NCI-H2196 (cell line): ENCODE measurements around the gene WDR41.
"Not testable (repeated sequence)": the region's sequence is repeated elsewhere in the genome, so short reads cannot be mapped to it uniquely, and the experiment has no call there.

Experiments used
- DNase-seq: peaks from one replicate; lab custom pipeline; 2025; ENCODE audit not compliant: unreplicated experiment; lab: John Stamatoyannopoulos, UW

The WDR41 gene, protein sequence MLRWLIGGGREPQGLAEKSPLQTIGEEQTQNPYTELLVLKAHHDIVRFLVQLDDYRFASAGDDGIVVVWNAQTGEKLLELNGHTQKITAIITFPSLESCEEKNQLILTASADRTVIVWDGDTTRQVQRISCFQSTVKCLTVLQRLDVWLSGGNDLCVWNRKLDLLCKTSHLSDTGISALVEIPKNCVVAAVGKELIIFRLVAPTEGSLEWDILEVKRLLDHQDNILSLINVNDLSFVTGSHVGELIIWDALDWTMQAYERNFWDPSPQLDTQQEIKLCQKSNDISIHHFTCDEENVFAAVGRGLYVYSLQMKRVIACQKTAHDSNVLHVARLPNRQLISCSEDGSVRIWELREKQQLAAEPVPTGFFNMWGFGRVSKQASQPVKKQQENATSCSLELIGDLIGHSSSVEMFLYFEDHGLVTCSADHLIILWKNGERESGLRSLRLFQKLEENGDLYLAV

GRCh38 chr5:77491783-77492652 is at the start of gene WDR41:
Gene WDR41, minus strand, starts transcription at chr5:77492316. Its CDS starts 96 bp downstream, at chr5:77492220.
- DNase-seq = peak; percentile 92

DNA sequence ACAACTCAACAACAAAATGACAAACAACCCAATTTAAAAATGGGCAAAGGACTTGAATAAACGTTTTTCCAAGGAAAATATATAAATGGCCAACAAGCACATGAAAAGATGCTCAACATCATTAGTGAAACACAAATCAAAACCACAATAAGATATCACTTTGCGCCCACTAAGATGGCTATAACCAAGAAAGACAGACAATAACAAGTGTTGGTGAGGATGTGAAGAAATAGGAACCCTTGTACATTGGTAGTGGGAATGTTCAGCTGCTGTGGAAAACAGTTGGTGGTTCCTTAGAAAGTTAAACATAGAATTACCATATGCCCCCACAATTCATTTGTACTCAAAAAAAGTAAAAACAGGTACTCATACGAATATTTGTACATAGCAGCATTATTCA is 39.2 kb upstream of the WDR41 start:
- DNase-seq = no peak

DNA sequence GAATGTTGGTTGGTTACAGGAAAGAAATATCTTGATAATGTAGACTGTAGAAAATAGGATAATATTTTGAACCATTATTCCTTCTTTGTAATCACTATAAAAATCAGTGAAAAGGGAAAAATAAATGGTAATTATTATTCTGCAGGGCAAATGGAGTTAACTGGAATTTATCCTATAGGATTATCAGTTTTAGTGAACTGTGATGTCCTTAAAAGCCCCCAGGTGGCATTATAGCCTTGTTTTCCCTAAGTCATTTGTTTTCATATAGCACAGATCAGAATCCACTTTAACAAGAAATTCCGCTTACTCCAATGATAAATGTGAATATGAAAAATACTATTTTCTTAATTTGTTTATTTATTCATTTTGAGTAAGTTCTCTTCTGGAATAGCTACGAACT is 26.2 kb upstream of the WDR41 start:
- DNase-seq = no peak

- no peak for DNase-seq
Measured at GRCh38 chr5:77514457-77514856, 22.3 kb upstream of the WDR41 start.

- DNase-seq = no peak
Measured at GRCh38 chr5:77513321-77513720, 21.2 kb upstream of the WDR41 start.

DNA sequence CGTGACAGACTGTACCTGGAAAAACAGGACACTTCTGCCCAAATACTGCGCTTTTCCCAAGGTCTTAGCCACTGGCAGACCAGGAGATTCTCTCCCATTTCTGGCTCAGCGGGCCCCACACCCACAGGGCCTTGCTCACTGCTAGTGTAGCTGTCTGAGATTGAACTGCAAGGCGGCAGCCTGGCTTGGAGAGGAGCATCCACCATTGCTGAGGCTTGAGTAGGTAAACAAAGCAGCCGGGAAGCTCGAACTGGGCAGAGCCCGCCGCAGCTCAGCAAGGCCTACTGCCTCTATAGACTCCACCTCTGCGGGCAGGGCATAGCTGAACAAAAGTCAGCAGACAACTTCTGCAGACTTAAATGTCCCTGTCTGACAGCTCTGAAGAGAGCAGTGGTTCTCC is 9.0 kb upstream of the WDR41 start:
- DNase-seq = not testable (repeated sequence)

GRCh38 chr5:77499973-77500372 is 7.9 kb upstream of the WDR41 start:
- DNase-seq = no peak

DNA sequence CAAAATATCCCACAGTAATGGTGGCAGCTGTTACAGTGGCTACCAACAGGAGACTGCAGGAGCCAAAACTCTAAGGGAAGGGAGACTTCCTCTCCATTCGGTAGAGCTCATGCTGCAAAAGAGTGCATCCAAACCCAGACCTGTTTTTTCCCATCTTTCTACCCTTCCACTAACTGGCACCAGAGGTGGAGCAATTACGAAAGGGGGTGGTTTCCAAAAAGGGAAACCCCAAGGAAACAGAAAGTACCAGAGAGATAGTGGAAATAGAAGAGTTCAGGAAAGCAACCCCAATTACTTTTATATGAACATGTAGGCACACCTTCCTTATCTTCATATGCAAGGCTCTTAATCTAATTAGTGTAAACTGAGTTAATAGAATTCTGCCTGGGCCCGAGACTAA is 7.3 kb upstream of the WDR41 start:
- no peak for DNase-seq

DNA sequence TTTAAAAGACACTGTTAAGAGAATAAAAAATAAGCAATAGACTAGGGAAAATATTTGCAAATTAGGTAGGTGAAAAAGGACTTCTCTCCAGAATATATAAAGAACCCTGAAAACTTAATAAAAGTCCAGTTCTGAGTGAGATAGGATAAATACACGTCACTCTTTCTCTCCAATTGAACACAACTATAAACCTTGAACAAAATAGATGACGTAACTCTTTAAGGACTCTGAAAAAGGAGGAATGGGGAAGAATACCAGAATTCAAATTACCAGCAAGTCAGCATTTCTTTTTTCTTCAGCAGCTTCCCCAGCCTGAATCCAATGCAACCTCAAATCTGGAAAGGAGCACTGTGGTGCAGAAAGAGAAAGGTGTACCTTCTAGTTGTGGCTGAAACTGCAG is 6.8 kb upstream of the WDR41 start:
- no peak for DNase-seq

- DNase-seq = no peak
Measured at GRCh38 chr5:77494935-77495334, 2.8 kb upstream of the WDR41 start.

DNA sequence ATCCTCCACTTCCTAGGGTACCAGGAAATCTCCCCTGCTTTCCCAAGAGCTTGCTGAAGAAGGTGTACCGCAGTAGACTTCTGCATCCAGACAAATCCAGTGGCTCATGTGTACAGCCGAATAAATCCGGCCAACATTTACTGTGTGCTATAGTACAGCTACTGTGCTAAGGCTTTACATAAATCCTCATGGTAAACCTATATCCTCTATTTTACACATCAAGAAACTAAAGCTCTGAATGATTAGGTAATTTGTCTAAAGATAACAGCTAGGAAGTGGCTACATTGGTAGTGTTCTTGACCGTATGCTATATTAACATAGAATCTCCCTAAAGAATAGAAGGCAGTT is 511 bp upstream of the WDR41 start:
- no peak for DNase-seq

DNA sequence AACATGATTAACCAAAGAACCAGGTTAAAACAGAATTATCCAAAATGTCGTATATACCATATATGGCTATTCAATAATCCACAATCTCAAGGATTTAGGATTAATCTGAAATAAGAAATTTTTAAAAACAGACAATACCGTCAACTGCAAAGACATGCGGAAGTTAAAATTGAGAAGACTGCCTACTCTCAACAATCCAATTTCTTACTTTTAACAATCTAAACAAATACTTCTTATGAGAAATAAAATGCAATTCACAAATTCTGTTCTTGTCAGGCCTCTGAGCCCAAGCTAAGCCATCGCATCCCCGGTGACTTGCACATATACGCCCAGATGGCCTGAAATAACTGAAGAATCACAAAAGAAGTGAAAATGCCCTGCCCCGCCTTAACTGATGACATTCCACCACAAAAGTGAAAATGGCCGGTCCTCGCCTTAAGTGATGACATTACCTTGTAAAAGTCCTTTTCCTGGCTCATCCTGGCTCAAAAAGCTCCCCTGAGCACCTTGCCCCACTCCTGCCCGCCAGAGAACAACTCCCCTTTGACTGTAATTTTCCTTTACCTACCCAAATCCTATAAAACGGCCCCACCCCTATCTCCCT is 1.3 kb downstream of the WDR41 start:
- DNase-seq = not testable (repeated sequence)

- peak; percentile 38 for DNase-seq
Measured at GRCh38 chr5:77486344-77486962, 5.7 kb downstream of the WDR41 start.

GRCh38 chr5:77483682-77484081 is 8.4 kb downstream of the WDR41 start:
- no peak for DNase-seq

DNA sequence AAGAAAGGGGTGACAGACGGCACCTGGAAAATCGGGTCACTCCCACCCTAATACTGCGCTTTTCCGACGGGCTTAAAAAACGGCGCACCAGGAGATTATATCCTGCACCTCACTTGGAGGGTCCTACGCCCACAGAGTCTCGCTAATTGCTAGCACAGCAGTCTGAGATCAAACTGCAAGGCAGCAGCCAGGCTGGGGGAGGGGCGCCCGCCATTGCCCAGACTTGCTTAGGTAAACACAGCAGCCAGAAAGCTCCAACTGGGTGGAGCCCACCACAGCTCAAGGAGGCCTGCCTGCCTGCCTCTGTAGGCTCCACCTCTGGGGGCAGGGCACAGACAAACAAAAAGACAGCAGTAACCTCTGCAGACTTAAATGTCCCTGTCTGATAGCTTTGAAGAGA is 17.1 kb downstream of the WDR41 start:
- not testable (repeated sequence) for DNase-seq

GRCh38 chr5:77468875-77469274 is 23.2 kb downstream of the WDR41 start:
- DNase-seq = not testable (repeated sequence)

- DNase-seq = no peak
Measured at GRCh38 chr5:77463905-77464304, 28.2 kb downstream of the WDR41 start.

GRCh38 chr5:77461287-77461686 is 30.8 kb downstream of the WDR41 start:
- DNase-seq = no peak

DNA sequence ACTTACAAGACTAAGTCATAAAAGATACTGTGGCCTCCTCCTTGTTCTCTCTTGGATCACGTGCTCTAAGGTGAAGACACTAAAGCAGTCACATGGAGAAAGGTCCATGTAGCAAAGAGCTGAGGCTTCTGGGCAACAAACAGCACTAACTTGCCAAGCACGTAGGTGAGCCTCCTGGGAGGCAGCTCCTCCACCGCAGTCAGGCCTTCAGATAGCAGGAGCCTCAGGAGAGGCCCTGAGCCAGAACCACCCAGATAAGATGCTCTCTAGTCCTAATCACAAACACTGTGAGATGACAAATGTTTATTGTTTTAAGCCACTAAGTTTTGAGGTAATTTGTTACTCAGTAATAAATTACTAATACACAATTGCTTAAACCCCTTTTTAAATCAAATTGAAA is 38.0 kb downstream of the WDR41 start:
- no peak for DNase-seq

DNA sequence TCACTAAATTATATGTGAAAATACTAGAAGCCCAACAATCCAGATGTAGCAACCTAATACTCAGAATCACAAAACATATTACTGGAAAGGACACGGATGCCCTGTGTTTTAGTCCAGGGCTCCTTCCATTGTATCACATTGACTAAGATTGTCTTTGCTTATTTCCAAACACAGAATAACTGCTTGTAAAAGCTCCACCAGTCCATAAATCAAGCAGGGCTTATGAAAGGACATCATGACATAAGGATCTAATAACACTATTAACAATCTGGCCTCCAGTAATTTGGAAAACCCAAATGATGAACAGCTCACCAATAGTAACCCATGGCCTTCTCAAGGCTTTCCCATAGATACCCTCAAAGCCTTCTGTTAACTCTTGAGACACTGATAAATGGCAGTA is 39.8 kb downstream of the WDR41 start:
- DNase-seq = no peak

DNA sequence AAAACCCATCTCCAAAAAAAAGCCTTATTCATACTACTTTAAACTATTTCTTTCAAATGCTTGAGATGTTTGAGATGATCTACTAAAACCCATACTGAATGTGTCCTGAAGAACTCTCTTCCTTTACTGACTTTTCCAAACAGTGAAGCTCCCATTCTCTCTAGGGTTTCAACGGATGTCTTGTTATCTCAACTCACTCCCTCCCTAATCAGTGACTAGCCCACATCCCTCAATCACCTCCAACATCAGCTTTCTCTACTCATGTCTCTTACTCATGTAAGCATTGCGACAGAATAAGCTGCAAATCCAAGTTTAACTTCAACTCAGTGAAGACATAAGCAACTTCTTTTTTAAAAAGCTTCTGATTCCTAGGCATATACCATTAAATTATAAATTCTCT is 42.1 kb downstream of the WDR41 start:
- no peak for DNase-seq
